ENCODE data around the gene LRRC36. TPM values are rescaled to one million over a fixed set of nuclear protein-coding genes. Genes with fewer than 3 reads are reported as not detected.

Gene LRRC36
- total and polyA plus RNA-seq, 9 of the 15 experiments (the other 6 are each of a cell fraction or from before 2014, with no cell fraction given): 0.09 to 0.40 (median 0.17) TPM; not detected in 1

DNA sequence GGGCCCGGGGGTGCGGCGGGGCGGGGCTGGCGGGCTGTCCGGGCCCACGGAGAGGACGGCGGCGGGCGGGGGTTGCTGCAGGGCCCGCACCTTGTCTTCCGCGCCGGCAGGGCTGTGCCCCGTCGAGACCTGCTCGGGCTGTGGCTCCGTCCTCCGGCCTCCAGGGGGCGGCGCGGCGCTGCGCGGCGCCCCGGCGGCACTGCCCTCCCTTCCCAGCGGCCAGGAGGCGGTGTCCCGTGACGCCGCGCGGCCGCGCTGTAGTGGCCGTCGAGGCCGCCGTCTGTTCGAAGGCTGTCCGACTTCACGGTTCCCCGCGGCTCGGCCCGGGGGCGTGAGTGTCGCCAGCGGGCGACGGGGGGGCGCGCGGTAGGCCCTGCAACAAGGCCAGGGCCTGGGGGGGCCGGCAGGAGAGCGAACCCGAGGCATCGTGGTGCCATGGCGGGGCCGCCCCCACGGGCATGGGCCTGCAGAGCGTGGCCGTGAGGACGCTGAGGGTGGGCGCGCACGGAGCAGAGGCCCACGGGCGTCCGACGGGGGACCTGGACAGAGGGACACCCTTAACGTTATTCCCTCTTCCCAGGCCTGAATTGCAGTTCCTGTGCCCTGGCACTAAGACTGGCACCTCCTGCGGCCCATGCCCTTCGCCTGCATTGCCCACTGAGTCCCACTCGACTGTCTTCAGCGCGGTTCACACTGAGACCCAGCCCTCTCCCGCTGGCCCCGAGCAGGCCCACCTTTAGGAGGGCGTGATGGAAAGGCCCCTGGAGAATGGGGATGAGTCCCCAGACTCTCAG is 47.1 kb upstream of the LRRC36 start, which contains the start of gene PLEKHG4 (continued):
- TF ChIP-seq, protein P1, sequence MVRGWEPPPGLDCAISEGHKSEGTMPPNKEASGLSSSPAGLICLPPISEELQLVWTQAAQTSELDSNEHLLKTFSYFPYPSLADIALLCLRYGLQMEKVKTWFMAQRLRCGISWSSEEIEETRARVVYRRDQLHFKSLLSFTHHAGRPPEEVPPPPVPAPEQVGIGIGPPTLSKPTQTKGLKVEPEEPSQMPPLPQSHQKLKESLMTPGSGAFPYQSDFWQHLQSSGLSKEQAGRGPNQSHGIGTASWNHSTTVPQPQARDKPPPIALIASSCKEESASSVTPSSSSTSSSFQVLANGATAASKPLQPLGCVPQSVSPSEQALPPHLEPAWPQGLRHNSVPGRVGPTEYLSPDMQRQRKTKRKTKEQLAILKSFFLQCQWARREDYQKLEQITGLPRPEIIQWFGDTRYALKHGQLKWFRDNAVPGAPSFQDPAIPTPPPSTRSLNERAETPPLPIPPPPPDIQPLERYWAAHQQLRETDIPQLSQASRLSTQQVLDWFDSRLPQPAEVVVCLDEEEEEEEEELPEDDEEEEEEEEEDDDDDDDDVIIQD (CRISPR knock-in tag; IDR thresholded peaks at IDR 0.05): peak; percentile 55; the same call in 1 of the 2 replicates
- TF ChIP-seq SUPT5H (IDR thresholded peaks at IDR 0.05): peak; percentile 63
- TF ChIP-seq, protein P2, sequence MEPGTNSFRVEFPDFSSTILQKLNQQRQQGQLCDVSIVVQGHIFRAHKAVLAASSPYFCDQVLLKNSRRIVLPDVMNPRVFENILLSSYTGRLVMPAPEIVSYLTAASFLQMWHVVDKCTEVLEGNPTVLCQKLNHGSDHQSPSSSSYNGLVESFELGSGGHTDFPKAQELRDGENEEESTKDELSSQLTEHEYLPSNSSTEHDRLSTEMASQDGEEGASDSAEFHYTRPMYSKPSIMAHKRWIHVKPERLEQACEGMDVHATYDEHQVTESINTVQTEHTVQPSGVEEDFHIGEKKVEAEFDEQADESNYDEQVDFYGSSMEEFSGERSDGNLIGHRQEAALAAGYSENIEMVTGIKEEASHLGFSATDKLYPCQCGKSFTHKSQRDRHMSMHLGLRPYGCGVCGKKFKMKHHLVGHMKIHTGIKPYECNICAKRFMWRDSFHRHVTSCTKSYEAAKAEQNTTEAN (CRISPR knock-in tag; IDR thresholded peaks at IDR 0.05): 0 out of 2 replicates have a peak, but pooled peaks have one; percentile 62
- peak; percentile 54; the same call in 1 of the 2 replicates for TF ChIP-seq SOX6 (IDR thresholded peaks at IDR 0.05)
- peak; percentile 62; the same call in 1 of the 2 replicates for TF ChIP-seq XRCC5 (IDR thresholded peaks at IDR 0.05; ENCODE audit: low read depth, low read length)
- peak; percentile 86 for TF ChIP-seq RBFOX2 (IDR thresholded peaks at IDR 0.05; ENCODE audit: low read depth, low read length)
- TF ChIP-seq ZNF589 (CRISPR knock-in tag; IDR thresholded peaks at IDR 0.05; ENCODE audit: low read depth): peak; percentile 67; the same call in 1 of the 2 replicates
- TF ChIP-seq, protein P3, sequence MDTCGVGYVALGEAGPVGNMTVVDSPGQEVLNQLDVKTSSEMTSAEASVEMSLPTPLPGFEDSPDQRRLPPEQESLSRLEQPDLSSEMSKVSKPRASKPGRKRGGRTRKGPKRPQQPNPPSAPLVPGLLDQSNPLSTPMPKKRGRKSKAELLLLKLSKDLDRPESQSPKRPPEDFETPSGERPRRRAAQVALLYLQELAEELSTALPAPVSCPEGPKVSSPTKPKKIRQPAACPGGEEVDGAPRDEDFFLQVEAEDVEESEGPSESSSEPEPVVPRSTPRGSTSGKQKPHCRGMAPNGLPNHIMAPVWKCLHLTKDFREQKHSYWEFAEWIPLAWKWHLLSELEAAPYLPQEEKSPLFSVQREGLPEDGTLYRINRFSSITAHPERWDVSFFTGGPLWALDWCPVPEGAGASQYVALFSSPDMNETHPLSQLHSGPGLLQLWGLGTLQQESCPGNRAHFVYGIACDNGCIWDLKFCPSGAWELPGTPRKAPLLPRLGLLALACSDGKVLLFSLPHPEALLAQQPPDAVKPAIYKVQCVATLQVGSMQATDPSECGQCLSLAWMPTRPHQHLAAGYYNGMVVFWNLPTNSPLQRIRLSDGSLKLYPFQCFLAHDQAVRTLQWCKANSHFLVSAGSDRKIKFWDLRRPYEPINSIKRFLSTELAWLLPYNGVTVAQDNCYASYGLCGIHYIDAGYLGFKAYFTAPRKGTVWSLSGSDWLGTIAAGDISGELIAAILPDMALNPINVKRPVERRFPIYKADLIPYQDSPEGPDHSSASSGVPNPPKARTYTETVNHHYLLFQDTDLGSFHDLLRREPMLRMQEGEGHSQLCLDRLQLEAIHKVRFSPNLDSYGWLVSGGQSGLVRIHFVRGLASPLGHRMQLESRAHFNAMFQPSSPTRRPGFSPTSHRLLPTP (IDR thresholded peaks at IDR 0.05; ENCODE audit: borderline replicate concordance, extremely low read depth, insufficient read length): no peak
- peak; percentile 68; the same call in 1 of the 2 replicates for TF ChIP-seq ZNF175 (CRISPR knock-in tag; IDR thresholded peaks at IDR 0.05; ENCODE audit: low read depth)
- TF ChIP-seq, protein P4, sequence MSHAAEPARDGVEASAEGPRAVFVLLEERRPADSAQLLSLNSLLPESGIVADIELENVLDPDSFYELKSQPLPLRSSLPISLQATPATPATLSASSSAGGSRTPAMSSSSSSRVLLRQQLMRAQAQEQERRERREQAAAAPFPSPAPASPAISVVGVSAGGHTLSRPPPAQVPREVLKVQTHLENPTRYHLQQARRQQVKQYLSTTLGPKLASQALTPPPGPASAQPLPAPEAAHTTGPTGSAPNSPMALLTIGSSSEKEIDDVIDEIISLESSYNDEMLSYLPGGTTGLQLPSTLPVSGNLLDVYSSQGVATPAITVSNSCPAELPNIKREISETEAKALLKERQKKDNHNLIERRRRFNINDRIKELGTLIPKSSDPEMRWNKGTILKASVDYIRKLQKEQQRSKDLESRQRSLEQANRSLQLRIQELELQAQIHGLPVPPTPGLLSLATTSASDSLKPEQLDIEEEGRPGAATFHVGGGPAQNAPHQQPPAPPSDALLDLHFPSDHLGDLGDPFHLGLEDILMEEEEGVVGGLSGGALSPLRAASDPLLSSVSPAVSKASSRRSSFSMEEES (CRISPR knock-in tag; IDR thresholded peaks at IDR 0.05): peak; percentile 68
- TF ChIP-seq BRD9 (IDR thresholded peaks at IDR 0.05; ENCODE audit: low read depth, partially characterized antibody): no peak
- peak; percentile 86 for TF ChIP-seq SAFB (IDR thresholded peaks at IDR 0.05; ENCODE audit: borderline replicate concordance, low read depth, low read length)
- peak; percentile 23 for TF ChIP-seq DACH1 (IDR thresholded peaks at IDR 0.05; ENCODE audit: partially characterized antibody)
- TF ChIP-seq TGIF2 (CRISPR knock-in tag; IDR thresholded peaks at IDR 0.05): 0 out of 2 replicates have a peak, but pooled peaks have one; percentile 69
- peak; percentile 38; the same call in 1 of the 2 replicates for TF ChIP-seq KLF13 (tag; IDR thresholded peaks at IDR 0.05; ENCODE audit: borderline replicate concordance, low read depth)
- TF ChIP-seq RFX7 (CRISPR knock-in tag; IDR thresholded peaks at IDR 0.05): no peak
- TF ChIP-seq ERF (CRISPR knock-in tag; IDR thresholded peaks at IDR 0.05): peak; percentile 88; the same call in 1 of the 2 replicates
- TF ChIP-seq CXXC5 (CRISPR knock-in tag; IDR thresholded peaks at IDR 0.05): peak; percentile 96
- TF ChIP-seq ZZZ3 (IDR thresholded peaks at IDR 0.05): no peak
- TF ChIP-seq HCFC1 (IDR thresholded peaks at IDR 0.05; ENCODE audit: low read depth, low read length): peak; percentile 66; the same call in 1 of the 2 replicates

All from K562 (cell line).